H4 (cell line): Measurements from ENCODE around the gene PAX2. TPM values are rescaled to one million over a fixed set of nuclear protein-coding genes. Genes with fewer than 3 reads are reported as not detected.
A peak's percentile ranks its signal among the peaks of the same experiment; 100 is the strongest.

Experiments used
- DNase-seq: peaks from one replicate; pipeline ENCODE4 v3.0.0-alpha.2; 2015; ENCODE audit warnings: low spot score
- total RNA-seq: library from RNA; depleted of rRNA; stranded (reverse); fragments of >200 nt; shearing (Covaris generic); gene quantifications from 2 replicates; pipeline ENCODE4 v1.2.3, GENCODE V29; 2014; rRNA removed

Gene PAX2
- total RNA-seq, 1 experiment from 2014 or later = not detected

GRCh38 chr10:100876585-100877460 is 131.4 kb downstream of the PAX2 start:
- no peak for DNase-seq

- no peak for DNase-seq
Observed at GRCh38 chr10:100877461-100877850, 132.1 kb downstream of the PAX2 start.

GRCh38 chr10:100878291-100878910 is 133.0 kb downstream of the PAX2 start:
- DNase-seq = peak; percentile 75

Other genes with a start within 250 kb of the PAX2 start
- gene SEC31B, start 225.7 kb upstream of the PAX2 start, total RNA-seq = 0.31 and 0.33 TPM in 2 replicates
- 184 and 195 TPM in 2 replicates for gene NDUFB8, start 215.7 kb upstream of the PAX2 start, total RNA-seq
- 5.6 and 6.4 TPM in 2 replicates for gene HIF1AN, start 209.6 kb upstream of the PAX2 start, total RNA-seq
- 13.9 and 14.0 TPM in 2 replicates for gene SLF2, start 167.4 kb downstream of the PAX2 start, total RNA-seq
- 0.27 and 0.89 TPM in 2 replicates for gene SEMA4G, start 223.9 kb downstream of the PAX2 start, total RNA-seq
- gene MRPL43, start 241.9 kb downstream of the PAX2 start, total RNA-seq = 94.3 and 105 TPM in 2 replicates
- 6.7 and 8.0 TPM in 2 replicates for gene TWNK, start 242.0 kb downstream of the PAX2 start, total RNA-seq